GM12872 (cell line): Measurements from ENCODE around the gene RAC3.

Experiments
- CTCF ChIP-seq: IDR thresholded peaks from 3 replicates; pipeline ENCODE4 v1.5.1; 2011; ENCODE audit warnings: low read depth, mild to moderate bottlenecking, low read length, moderate library complexity; ENCODE audit not compliant: insufficient read depth

RAC3 gene

DNA sequence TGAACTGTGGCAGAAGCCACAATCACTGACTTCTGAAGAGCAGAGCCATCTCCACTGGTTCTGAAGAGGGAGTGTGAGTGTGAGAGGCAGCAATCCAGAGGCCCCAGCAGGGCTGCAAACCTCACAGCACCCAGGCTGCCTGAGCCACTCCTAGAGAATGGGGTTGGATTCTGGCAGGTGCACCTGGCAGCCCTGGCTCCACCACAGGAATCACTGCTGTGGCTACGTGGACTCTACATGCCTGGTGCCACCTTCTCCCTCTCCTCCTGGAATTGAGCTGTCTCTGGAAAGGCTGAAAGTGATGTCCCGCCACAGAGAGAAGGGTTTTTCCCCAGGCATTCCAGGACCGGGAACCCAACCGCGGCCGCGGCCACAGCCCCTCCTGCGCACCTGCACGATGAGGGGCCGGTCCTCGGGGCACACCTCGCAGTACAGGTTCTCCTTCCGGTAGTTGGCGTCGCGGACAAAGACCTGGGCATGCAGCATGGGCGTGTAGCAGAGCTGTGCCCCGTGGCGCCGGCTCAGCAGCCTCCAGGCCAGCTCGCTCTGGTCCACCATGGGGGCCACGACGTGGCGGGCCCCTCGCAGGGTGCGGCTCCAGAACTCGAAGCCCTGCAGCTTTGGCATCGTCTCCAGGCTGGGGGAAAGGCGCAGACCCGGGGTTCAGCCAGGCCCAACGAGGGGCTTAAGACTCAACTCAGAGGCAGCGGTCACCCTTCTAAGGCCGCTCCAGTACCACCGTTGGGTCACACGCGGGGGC is 33.1 kb downstream of the RAC3 start:
- TF ChIP-seq CTCF = no peak

GRCh38 chr17:82065193-82065637 is 33.7 kb downstream of the RAC3 start:
- no peak for TF ChIP-seq CTCF

- no peak for TF ChIP-seq CTCF
Observed at GRCh38 chr17:82065638-82066303, 34.3 kb downstream of the RAC3 start, which contains the start of gene DUS1L. Gene DUS1L, minus strand, starts transcription at chr17:82065804. Its CDS starts 745 bp downstream, at chr17:82065059.

DNA sequence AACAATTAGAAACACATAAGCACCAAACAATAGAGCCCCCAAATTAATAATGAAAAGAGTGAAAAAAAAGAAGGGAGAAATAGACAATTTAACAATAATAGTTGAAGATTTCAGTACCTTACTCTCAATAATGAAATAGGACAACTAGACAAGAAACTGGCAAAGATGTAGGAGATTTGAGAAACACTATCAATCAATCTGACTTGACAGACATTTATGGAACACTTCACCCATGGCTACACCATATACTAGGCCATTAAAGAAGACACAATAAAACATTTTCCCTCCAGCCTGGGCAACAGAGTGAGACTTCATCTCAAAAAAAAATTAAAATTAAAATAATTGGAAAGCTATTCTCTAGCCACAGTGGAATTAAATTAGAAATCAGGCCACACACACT is 39.1 kb downstream of the RAC3 start:
- TF ChIP-seq CTCF = no peak

DNA sequence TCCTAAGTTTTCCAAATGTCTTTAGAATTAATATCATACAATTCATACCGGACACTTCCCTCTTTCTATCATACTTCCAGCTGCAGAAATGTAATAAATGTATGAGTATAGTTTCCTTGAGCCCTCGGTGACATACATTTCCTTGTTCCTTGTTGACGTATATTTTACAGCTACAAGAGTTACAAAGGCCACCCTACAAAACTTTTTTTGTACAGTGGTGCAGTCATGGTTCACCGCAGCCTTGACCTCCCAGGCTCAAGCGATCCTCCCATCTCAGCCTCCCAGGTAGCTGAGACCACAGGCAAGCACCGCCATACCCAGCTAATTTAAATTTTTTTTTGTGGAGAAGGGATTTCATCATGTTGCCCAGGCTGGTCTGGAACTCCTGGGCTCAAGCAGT is 41.3 kb downstream of the RAC3 start:
- TF ChIP-seq CTCF = no peak

GRCh38 chr17:82073446-82073845 is 42.0 kb downstream of the RAC3 start:
- TF ChIP-seq CTCF = no peak

DNA sequence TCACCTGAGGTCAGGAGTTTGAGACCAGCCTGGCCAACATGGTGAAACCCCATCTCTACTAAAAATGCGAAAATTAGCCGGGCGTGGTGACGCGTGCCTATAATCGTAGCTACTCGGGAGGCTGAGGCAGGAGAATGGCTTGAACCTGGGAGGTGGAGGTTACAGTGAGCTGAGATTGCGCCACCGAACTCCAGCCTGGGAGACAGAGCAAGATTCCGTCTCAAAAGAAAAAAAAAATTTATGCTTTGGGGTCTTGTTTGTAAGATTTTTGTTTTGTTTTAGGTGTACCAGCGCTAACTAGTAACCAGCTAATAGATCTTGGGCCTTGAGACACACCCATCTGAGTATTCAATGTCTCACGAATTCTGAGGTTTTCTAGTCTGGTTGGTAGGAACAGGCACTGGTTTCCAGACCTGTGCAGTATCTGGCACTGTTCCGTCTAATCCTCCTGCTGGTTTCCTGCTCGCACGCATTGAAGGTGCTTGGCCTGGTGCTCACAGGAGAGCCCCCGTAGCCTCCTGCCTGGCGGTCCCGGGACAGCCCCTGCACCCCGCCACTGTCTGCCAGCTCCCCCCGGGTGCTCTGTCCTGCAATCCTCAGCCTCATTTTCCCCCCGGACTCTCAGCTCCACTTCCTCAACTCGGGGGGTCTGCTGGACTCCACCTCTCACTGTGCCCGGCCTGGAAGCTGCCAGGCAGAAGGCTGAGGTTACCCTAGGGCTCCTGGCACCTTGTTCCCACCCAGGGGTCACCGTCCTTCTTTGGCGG is 44.7 kb downstream of the RAC3 start:
- TF ChIP-seq CTCF = no peak
